ENCODE results near the gene C1QTNF5. TPM values are rescaled to one million over a fixed set of nuclear protein-coding genes. Genes with fewer than 3 reads are reported as not detected.

Gene C1QTNF5
- total RNA-seq, 4 donors from 2014 or later: 4.0 to 16.0 (median 6.0) TPM

- Histone ChIP-seq H3K4me1 (peaks cover 33 to 34% of the 10 kb centered on the region in 2 donors), H3K9me3 (no peaks in the 10 kb centered on the region), H3K27ac (peak overlapping the region; percentile 96 to 99 (median 98)), H3K36me3 (peaks cover 0 to 36% of the 10 kb centered on the region in 2 donors), H3K4me3 (peak overlapping the region; percentile 42 to 56 (median 48)), H3K27me3 (no peaks in the 10 kb centered on the region)
- TF ChIP-seq CTCF (IDR thresholded peaks at IDR 0.05 in 4 of 5, conservative IDR thresholded peaks at IDR 0.05 in 1 of 5): peak; percentile 87 to 99 (median 92)
- peak in 1 of 2 donors; percentile 27 for TF ChIP-seq POLR2A (IDR thresholded peaks at IDR 0.05)
- in situ Hi-C loops (cut with MboI; ENCODE audit: low sequenced_read_pairs in 4 of 4): loop anchor here in 1 of 4 donors (10.0 kb wide), 1 partner anchor 118 kb away; no protein-coding TSS in a partner anchor
- intact Hi-C loops (cut with DNase I; ENCODE audit: low total_unique reads): loop anchor here (1.0 kb wide), 1 partner anchor 18 kb away; no protein-coding TSS in a partner anchor
- DNase-seq (peak in 1 of 2 donors; percentile 80), ATAC-seq (peak; percentile 38 to 48)
Measured at GRCh38 chr11:119356349-119357031, 15.8 kb upstream of the C1QTNF5 start.

GRCh38 chr11:119355091-119355843 is 14.6 kb upstream of the C1QTNF5 start:
- Histone ChIP-seq H3K27ac (peak overlapping the region; percentile 96 to 99 (median 98)), H3K36me3 (peaks cover 0 to 36% of the 10 kb centered on the region in 2 donors), H3K27me3 (no peaks in the 10 kb centered on the region), H3K9me3 (no peaks in the 10 kb centered on the region), H3K4me1 (peaks cover 24 to 27% of the 10 kb centered on the region in 2 donors), H3K4me3 (no peak overlapping the region)
- ATAC-seq: no peak
- TF ChIP-seq POLR2A (IDR thresholded peaks at IDR 0.05) (no peak), CTCF (IDR thresholded peaks at IDR 0.05 in 4 of 5, conservative IDR thresholded peaks at IDR 0.05 in 1 of 5) (no peak)
- intact Hi-C loops (cut with DNase I; ENCODE audit: low total_unique reads) (no loop called here), in situ Hi-C loops (cut with MboI; ENCODE audit: low sequenced_read_pairs in 4 of 4) (loop anchor here in 1 of 4 donors (10.0 kb wide), 1 partner anchor 120 kb away; no protein-coding TSS in a partner anchor)
- no peak for DNase-seq

GRCh38 chr11:119352857-119353260 is 12.2 kb upstream of the C1QTNF5 start:
- no peak for TF ChIP-seq CTCF (IDR thresholded peaks at IDR 0.05 in 4 of 5, conservative IDR thresholded peaks at IDR 0.05 in 1 of 5)
- no peak for TF ChIP-seq POLR2A (IDR thresholded peaks at IDR 0.05)
- peaks cover 0 to 15% of the 10 kb centered on the region in 2 donors for H3K36me3 ChIP-seq
- peak overlapping the region; percentile 30 to 98 (median 56) for H3K27ac ChIP-seq
- no peaks in the 10 kb centered on the region for H3K27me3 ChIP-seq
- H3K4me1 ChIP-seq: peaks cover 18 to 19% of the 10 kb centered on the region in 2 donors
- H3K9me3 ChIP-seq: no peaks in the 10 kb centered on the region
- H3K4me3 ChIP-seq: no peak overlapping the region
- intact Hi-C loops (cut with DNase I; ENCODE audit: low total_unique reads): no loop called here
- ATAC-seq (no peak), DNase-seq (peak in 1 of 2 donors; percentile 26)
- in situ Hi-C loops (cut with MboI; ENCODE audit: low sequenced_read_pairs in 4 of 4): loop anchor here in 1 of 4 donors (10.0 kb wide), 1 partner anchor 122 kb away; no protein-coding TSS in a partner anchor

GRCh38 chr11:119351232-119351631 is 10.5 kb upstream of the C1QTNF5 start:
- in situ Hi-C loops (cut with MboI; ENCODE audit: low sequenced_read_pairs in 4 of 4): loop anchor here in 1 of 4 donors (10.0 kb wide), 1 partner anchor 124 kb away; no protein-coding TSS in a partner anchor
- Histone ChIP-seq H3K27ac (no peak overlapping the region), H3K4me1 (peaks cover 11 to 16% of the 10 kb centered on the region in 2 donors), H3K4me3 (no peak overlapping the region), H3K27me3 (no peaks in the 10 kb centered on the region), H3K36me3 (peaks cover 0 to 8% of the 10 kb centered on the region in 2 donors), H3K9me3 (no peaks in the 10 kb centered on the region)
- no peak for TF ChIP-seq POLR2A (IDR thresholded peaks at IDR 0.05)
- TF ChIP-seq CTCF (IDR thresholded peaks at IDR 0.05 in 4 of 5, conservative IDR thresholded peaks at IDR 0.05 in 1 of 5): no peak
- DNase-seq (no peak), ATAC-seq (no peak)
- intact Hi-C loops (cut with DNase I; ENCODE audit: low total_unique reads): no loop called here

Data from gastrocnemius medialis (tissue), 4 donors.